Measurements from ENCODE around the gene ESX1. TPM values are rescaled to one million over a fixed set of nuclear protein-coding genes. Genes with fewer than 3 reads are reported as not detected.

ESX1 gene
- total and polyA plus RNA-seq, 2 donors (not counting 1 experiment from before 2014, with no cell fraction given), result not detected

GRCh38 chrX:104282166-104282725, 27.5 kb upstream of the ESX1 start:
- TF ChIP-seq CTCF (IDR thresholded peaks at IDR 0.05) (no peak), EZH2 (IDR thresholded peaks at IDR 0.05; ENCODE audit: borderline replicate concordance, insufficient read depth, low read depth, low read length, poor library complexity, severe bottlenecking) (no peak)
- H3K27me3 ChIP-seq (replicated peaks in 1 of 4; ENCODE audit: control extremely low read depth in 1 of 4, control insufficient read depth in 3 of 4, insufficient read depth in 4 of 4, low read length in 3 of 4), result no peaks in the 10 kb centered on the region
- H3K79me2 ChIP-seq (ENCODE audit: control insufficient read depth, insufficient read depth, low read length), result no peaks in the 10 kb centered on the region
- H3K9me3 Mint-ChIP-seq (ENCODE audit: insufficient read depth), result no peaks in the 10 kb centered on the region
- DNase-seq (no peak), ATAC-seq (ENCODE audit: low read depth) (no peak)
- H3K27ac ChIP-seq (ENCODE audit: low read length in 2 of 2), result no peak overlapping the region
- H3K4me1 Mint-ChIP-seq, result no peaks in the 10 kb centered on the region
- H3K4me2 ChIP-seq (replicated peaks; ENCODE audit: low read depth, low read length, poor library complexity, severe bottlenecking), result no peak overlapping the region
- no peaks in the 10 kb centered on the region for H4K20me1 ChIP-seq (ENCODE audit: control insufficient read depth, insufficient read depth, low read length, poor library complexity, severe bottlenecking)
- no peak overlapping the region for H3K4me3 Mint-ChIP-seq
- no peak overlapping the region for H2AFZ ChIP-seq (ENCODE audit: insufficient read depth, low read depth, low read length, poor library complexity, severe bottlenecking)
- CTCF ChIA-PET, result no interaction called here
- H3K36me3 ChIP-seq (replicated peaks in 1 of 2; ENCODE audit: control extremely low read depth in 1 of 2, control insufficient read depth in 1 of 2, extremely low read depth in 1 of 2, insufficient read depth in 2 of 2, low read length in 1 of 2), result no peaks in the 10 kb centered on the region
- no peak overlapping the region for H3K27ac Mint-ChIP-seq
- intact Hi-C loops (cut with micrococcal nuclease), result no loop called here
- no peaks in the 10 kb centered on the region for H3K4me1 ChIP-seq (ENCODE audit: control insufficient read depth in 2 of 2, insufficient read depth in 2 of 2, low read length in 2 of 2)
- POLR2A ChIA-PET, result no interaction called here
- H3K4me3 ChIP-seq (ENCODE audit: control extremely low read depth in 1 of 5, extremely low read depth in 1 of 5, insufficient read depth in 1 of 5, low read depth in 2 of 5, low read length in 4 of 5), result no peak overlapping the region
- H3K9me3 ChIP-seq (ENCODE audit: control extremely low read depth in 1 of 3, control insufficient read depth in 2 of 3, insufficient read depth in 1 of 3, low read length in 2 of 3), result no peaks in the 10 kb centered on the region
- no CpG with 5 or more reads among the region's 9 CpGs for WGBS (ENCODE audit: insufficient coverage)
- no peak overlapping the region for H3K9ac ChIP-seq (ENCODE audit: low read length)
- H3K27me3 Mint-ChIP-seq, result peaks cover 14% of the 10 kb centered on the region

GRCh38 chrX:104281564-104281963, 26.8 kb upstream of the ESX1 start:
- H3K4me1 ChIP-seq (ENCODE audit: control insufficient read depth in 2 of 2, insufficient read depth in 2 of 2, low read length in 2 of 2), result no peaks in the 10 kb centered on the region
- no peaks in the 10 kb centered on the region for H3K36me3 ChIP-seq (replicated peaks in 1 of 2; ENCODE audit: control extremely low read depth in 1 of 2, control insufficient read depth in 1 of 2, extremely low read depth in 1 of 2, insufficient read depth in 2 of 2, low read length in 1 of 2)
- ATAC-seq (ENCODE audit: low read depth) (no peak), DNase-seq (no peak)
- no peak overlapping the region for H3K9ac ChIP-seq (ENCODE audit: low read length)
- Mint-ChIP-seq H3K4me3 (no peak overlapping the region), H3K9me3 (ENCODE audit: insufficient read depth) (no peaks in the 10 kb centered on the region), H3K27me3 (peaks cover 14% of the 10 kb centered on the region), H3K4me1 (no peaks in the 10 kb centered on the region), H3K27ac (no peak overlapping the region)
- H3K4me2 ChIP-seq (replicated peaks; ENCODE audit: low read depth, low read length, poor library complexity, severe bottlenecking), result no peak overlapping the region
- no peaks in the 10 kb centered on the region for H3K9me3 ChIP-seq (ENCODE audit: control extremely low read depth in 1 of 3, control insufficient read depth in 2 of 3, insufficient read depth in 1 of 3, low read length in 2 of 3)
- no peaks in the 10 kb centered on the region for H3K27me3 ChIP-seq (replicated peaks in 1 of 4; ENCODE audit: control extremely low read depth in 1 of 4, control insufficient read depth in 3 of 4, insufficient read depth in 4 of 4, low read length in 3 of 4)
- ChIA-PET CTCF (no interaction called here), POLR2A (no interaction called here)
- no CpG with 5 or more reads among the region's 4 CpGs for WGBS (ENCODE audit: insufficient coverage)
- no peaks in the 10 kb centered on the region for H4K20me1 ChIP-seq (ENCODE audit: control insufficient read depth, insufficient read depth, low read length, poor library complexity, severe bottlenecking)
- H2AFZ ChIP-seq (ENCODE audit: insufficient read depth, low read depth, low read length, poor library complexity, severe bottlenecking), result no peak overlapping the region
- TF ChIP-seq CTCF (IDR thresholded peaks at IDR 0.05), result no peak
- no peak for TF ChIP-seq EZH2 (IDR thresholded peaks at IDR 0.05; ENCODE audit: borderline replicate concordance, insufficient read depth, low read depth, low read length, poor library complexity, severe bottlenecking)
- H3K27ac ChIP-seq (ENCODE audit: low read length in 2 of 2), result no peak overlapping the region
- H3K79me2 ChIP-seq (ENCODE audit: control insufficient read depth, insufficient read depth, low read length), result no peaks in the 10 kb centered on the region
- intact Hi-C loops (cut with micrococcal nuclease), result no loop called here
- no peak overlapping the region for H3K4me3 ChIP-seq (ENCODE audit: control extremely low read depth in 1 of 5, extremely low read depth in 1 of 5, insufficient read depth in 1 of 5, low read depth in 2 of 5, low read length in 4 of 5)

All from B cell (primary cell).